Measurements from ENCODE around the gene IFNL2.

The IFNL2 gene

GRCh38 chr19:39318690-39319089 is 50.5 kb downstream of the IFNL2 start:
- DNase-seq, result no peak

- no peak for DNase-seq
Measured at GRCh38 chr19:39319098-39319891, 51.1 kb downstream of the IFNL2 start.
